ENCODE results near the gene MAPK1IP1L.

GRCh38 chr14:55043528-55043927, 7.9 kb upstream of the MAPK1IP1L start:
- TF ChIP-seq POLR2A (IDR thresholded peaks at IDR 0.05): no peak
- no peak for TF ChIP-seq EP300 (IDR thresholded peaks at IDR 0.05)
